Measurements from ENCODE around the gene RFX4. TPM values are rescaled to one million over a fixed set of nuclear protein-coding genes. Genes with fewer than 3 reads are reported as not detected.

The RFX4 gene
- total and polyA plus RNA-seq, 7 experiments from 2014 or later: not detected

- Histone ChIP-seq H3K4me3 (ENCODE audit: low read length) (no peak overlapping the region), H3K9me3 (ENCODE audit: control insufficient read depth in 2 of 3, low read length in 3 of 3) (no peaks in the 10 kb centered on the region), H3K27me3 (ENCODE audit: control insufficient read depth in 2 of 2, insufficient read depth in 2 of 2, low read length in 2 of 2) (no peaks in the 10 kb centered on the region), H3K27ac (ENCODE audit: low read depth, low read length) (no peak overlapping the region), H3K36me3 (ENCODE audit: control insufficient read depth in 2 of 3, insufficient read depth in 3 of 3, low read length in 3 of 3) (peaks cover 0 to 7% (median 0%) of the 10 kb centered on the region in 3 experiments), H3K4me1 (ENCODE audit: control insufficient read depth in 2 of 2, insufficient read depth in 2 of 2, low read length in 2 of 2) (peaks cover 4 to 19% of the 10 kb centered on the region in 2 donors)
- Mint-ChIP-seq H3K4me3 (no peak overlapping the region), H3K9me3 (no peaks in the 10 kb centered on the region), H3K27me3 (peaks cover 0 to 20% (median 0%) of the 10 kb centered on the region in 5 donors), H3K4me1 (peaks cover 24 to 57% (median 35%) of the 10 kb centered on the region in 7 donors), H3K36me3 (no peaks in the 10 kb centered on the region), H3K27ac (no peak overlapping the region)
- intact Hi-C loops (cut with micrococcal nuclease): loop anchor here (5.0 to 10.0 kb wide), 3 partner anchors 34 to 1667 kb away; partner anchors contain the start of genes PRDM4 (in 1 of the 2) and WASHC4 (in 1 of the 2)
- ATAC-seq (no peak), DNase-seq (no peak)
- ChIA-PET CTCF (no interaction called here), POLR2A (interaction anchor here (0.6 to 0.8 kb wide), 3 partner anchors 9 to 85 kb away, joined by 3 read pairs; no protein-coding TSS in a partner anchor)
Measured at GRCh38 chr12:106771425-106771824, 188.6 kb downstream of the RFX4 start.

- Mint-ChIP-seq H3K4me3 (peak overlapping the region; percentile 92 to 100 (median 97)), H3K27me3 (peaks cover 0 to 14% (median 0%) of the 10 kb centered on the region in 5 donors), H3K36me3 (peaks cover 0 to 4% (median 0%) of the 10 kb centered on the region in 5 donors), H3K27ac (peak overlapping the region; percentile 94 to 99 (median 97)), H3K9me3 (no peaks in the 10 kb centered on the region), H3K4me1 (peaks cover 22 to 52% (median 39%) of the 10 kb centered on the region in 7 donors)
- Histone ChIP-seq H3K27ac (ENCODE audit: low read depth, low read length) (peak overlapping the region; percentile 88), H3K4me3 (ENCODE audit: low read length) (peak overlapping the region; percentile 84), H3K9me3 (ENCODE audit: control insufficient read depth in 2 of 3, low read length in 3 of 3) (no peaks in the 10 kb centered on the region), H3K4me1 (ENCODE audit: control insufficient read depth in 2 of 2, insufficient read depth in 2 of 2, low read length in 2 of 2) (peaks cover 0 to 19% of the 10 kb centered on the region in 2 donors), H3K27me3 (ENCODE audit: control insufficient read depth in 2 of 2, insufficient read depth in 2 of 2, low read length in 2 of 2) (no peaks in the 10 kb centered on the region), H3K36me3 (ENCODE audit: control insufficient read depth in 2 of 3, insufficient read depth in 3 of 3, low read length in 3 of 3) (peaks cover 0 to 7% (median 0%) of the 10 kb centered on the region in 3 experiments)
- POLR2A ChIA-PET: interaction anchor here (0.5 to 1.7 kb wide), 4 partner anchors 11 to 25 kb away, joined by 3 to 6 read pairs (median 4); no protein-coding TSS in a partner anchor
- intact Hi-C loops (cut with micrococcal nuclease): loop anchor here (1.0 to 10.0 kb wide), 16 partner anchors 13 to 1669 kb away; partner anchors contain the start of genes CRY1 (in 2 of the 2), POLR3B (in 2 of the 2), PRDM4 (in 2 of the 2) and TCP11L2 (in 2 of the 2)
- CTCF ChIA-PET: interaction anchor here (1.2 to 1.9 kb wide), 2 partner anchors 10 to 68 kb away, joined by 3 to 4 read pairs; no protein-coding TSS in a partner anchor
- no peak for ATAC-seq
- no peak for DNase-seq
Measured at GRCh38 chr12:106773286-106774004, 190.6 kb downstream of the RFX4 start.

DNA sequence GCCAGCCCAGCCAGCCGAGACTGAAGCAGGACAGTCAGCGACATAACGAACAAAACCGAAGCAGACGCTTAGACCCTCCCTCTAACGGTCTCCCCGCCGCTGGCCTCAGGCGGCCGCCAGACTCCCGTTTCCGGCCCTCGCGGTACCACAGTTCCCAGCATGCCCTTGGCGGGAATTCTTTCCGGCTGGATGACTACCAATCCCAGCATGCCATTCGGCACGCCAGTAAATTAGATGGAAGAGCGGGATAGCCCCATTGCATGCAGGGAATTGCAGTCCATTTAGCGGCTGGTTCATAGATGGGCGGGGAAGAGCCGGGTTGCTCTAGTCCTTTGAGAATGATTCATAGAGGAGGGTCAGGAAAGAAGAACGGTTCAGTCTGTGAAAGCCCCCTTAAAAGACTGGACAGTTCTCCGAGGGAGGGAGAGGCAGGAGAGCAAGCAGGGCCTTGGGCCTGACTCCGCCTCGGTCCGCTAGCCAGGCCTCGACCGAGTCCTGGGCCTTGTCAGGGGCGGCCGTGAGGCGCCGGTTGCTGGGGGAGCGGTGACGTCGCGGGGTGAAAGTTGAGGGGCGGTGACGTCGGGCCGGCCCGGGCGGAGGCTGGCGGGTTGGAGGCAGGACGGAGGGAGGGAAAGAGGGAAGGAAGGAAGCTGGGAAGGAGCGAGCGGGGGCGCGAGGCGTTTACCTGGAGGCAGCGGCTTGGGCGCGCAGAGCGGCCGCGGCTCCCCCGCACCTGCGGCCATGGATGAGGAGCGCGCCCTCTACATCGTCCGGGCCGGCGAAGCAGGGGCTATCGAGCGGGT is 191.4 kb downstream of the RFX4 start, which contains the start of gene RIC8B:
Gene RIC8B (plus strand): TSS at position 678 of the 803 bp plus-strand sequence. CDS start 64 bp downstream, at position 742.
- ChIA-PET CTCF (interaction anchor here (1.9 kb wide), 1 partner anchor 67 kb away, joined by 4 read pairs; no protein-coding TSS in a partner anchor), POLR2A (interaction anchor here (1.6 kb wide), 1 partner anchor 9 kb away, joined by 4 read pairs; no protein-coding TSS in a partner anchor)
- Mint-ChIP-seq H3K36me3 (peaks cover 0 to 4% (median 0%) of the 10 kb centered on the region in 5 donors), H3K27ac (peak within 1 kb of the TSS; percentile 94 to 99 (median 97)), H3K4me3 (peak within 1 kb of the TSS; percentile 92 to 100 (median 97)), H3K9me3 (no peaks in the 10 kb centered on the region), H3K4me1 (peaks cover 22 to 49% (median 39%) of the 10 kb centered on the region in 7 donors), H3K27me3 (peaks cover 0 to 7% (median 0%) of the 10 kb centered on the region in 5 donors)
- peaks cover 0 to 19% of the 10 kb centered on the region in 2 donors for H3K4me1 ChIP-seq (ENCODE audit: control insufficient read depth in 2 of 2, insufficient read depth in 2 of 2, low read length in 2 of 2)
- peaks cover 0 to 7% (median 0%) of the 10 kb centered on the region in 3 experiments for H3K36me3 ChIP-seq (ENCODE audit: control insufficient read depth in 2 of 3, insufficient read depth in 3 of 3, low read length in 3 of 3)
- intact Hi-C loops (cut with micrococcal nuclease): loop anchor here (1.0 to 10.0 kb wide), 16 partner anchors 13 to 1669 kb away; partner anchors contain the start of genes CRY1 (in 2 of the 2), POLR3B (in 2 of the 2), PRDM4 (in 2 of the 2) and TCP11L2 (in 2 of the 2)
- H3K9me3 ChIP-seq (ENCODE audit: control insufficient read depth in 2 of 3, low read length in 3 of 3): no peaks in the 10 kb centered on the region
- H3K27ac ChIP-seq (ENCODE audit: low read depth, low read length): peak within 1 kb of the TSS; percentile 88
- no peaks in the 10 kb centered on the region for H3K27me3 ChIP-seq (ENCODE audit: control insufficient read depth in 2 of 2, insufficient read depth in 2 of 2, low read length in 2 of 2)
- DNase-seq (peak; percentile 63 to 84 (median 70)), ATAC-seq (peak; percentile 91)
- peak within 1 kb of the TSS; percentile 84 for H3K4me3 ChIP-seq (ENCODE audit: low read length)

- H3K27ac ChIP-seq (ENCODE audit: low read depth, low read length): peak overlapping the region; percentile 88
- H3K4me1 ChIP-seq (ENCODE audit: control insufficient read depth in 2 of 2, insufficient read depth in 2 of 2, low read length in 2 of 2): peaks cover 0 to 19% of the 10 kb centered on the region in 2 donors
- Mint-ChIP-seq H3K27ac (peak overlapping the region; percentile 94 to 99 (median 97)), H3K4me1 (peaks cover 22 to 46% (median 43%) of the 10 kb centered on the region in 7 donors), H3K9me3 (no peaks in the 10 kb centered on the region), H3K36me3 (peaks cover 0 to 4% (median 0%) of the 10 kb centered on the region in 5 donors), H3K27me3 (no peaks in the 10 kb centered on the region), H3K4me3 (peak overlapping the region; percentile 92 to 100 (median 97))
- ChIA-PET CTCF (interaction anchor here (0.6 to 0.8 kb wide), 2 partner anchors 169 to 283 kb away, joined by 3 read pairs; no protein-coding TSS in a partner anchor), POLR2A (interaction anchor here (0.5 to 1.6 kb wide), 4 partner anchors 9 to 1859 kb away, joined by 4 read pairs; partner anchors contain the start of gene SELPLG)
- intact Hi-C loops (cut with micrococcal nuclease): loop anchor here (1.0 to 10.0 kb wide), 16 partner anchors 14 to 1670 kb away; partner anchors contain the start of genes CRY1 (in 2 of the 2), POLR3B (in 2 of the 2), PRDM4 (in 2 of the 2) and TCP11L2 (in 2 of the 2)
- H3K4me3 ChIP-seq (ENCODE audit: low read length): peak overlapping the region; percentile 84
- no peaks in the 10 kb centered on the region for H3K27me3 ChIP-seq (ENCODE audit: control insufficient read depth in 2 of 2, insufficient read depth in 2 of 2, low read length in 2 of 2)
- DNase-seq: peak in 5 of 9 donors; percentile 13 to 32 (median 21)
- peaks cover 0 to 7% (median 0%) of the 10 kb centered on the region in 3 experiments for H3K36me3 ChIP-seq (ENCODE audit: control insufficient read depth in 2 of 3, insufficient read depth in 3 of 3, low read length in 3 of 3)
- H3K9me3 ChIP-seq (ENCODE audit: control insufficient read depth in 2 of 3, low read length in 3 of 3): no peaks in the 10 kb centered on the region
- ATAC-seq: no peak
Measured at GRCh38 chr12:106774808-106775524, 192.2 kb downstream of the RFX4 start.

DNA sequence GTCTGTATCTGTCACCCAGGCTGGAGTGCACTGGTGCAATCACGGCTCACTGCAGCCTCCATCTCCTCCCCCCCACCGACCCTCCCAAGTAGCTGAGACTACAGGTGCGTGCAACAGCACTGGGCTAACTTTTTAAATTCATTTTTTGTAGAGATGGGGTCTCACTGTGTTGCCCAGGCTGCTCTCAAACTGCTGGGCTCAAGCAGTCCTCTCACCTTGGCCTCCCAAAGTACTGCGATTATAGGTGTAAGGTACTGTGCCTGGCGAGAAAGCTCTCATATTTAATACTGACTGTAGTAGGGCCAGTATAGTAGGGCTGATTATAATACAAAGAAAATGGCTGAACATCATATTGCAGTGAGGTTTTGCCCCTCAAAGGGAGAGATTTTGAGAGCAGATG is 194.1 kb downstream of the RFX4 start:
- CTCF ChIA-PET: interaction anchor here (0.6 kb wide), 1 partner anchor 183 kb away, joined by 4 read pairs; no protein-coding TSS in a partner anchor
- Histone ChIP-seq H3K27me3 (ENCODE audit: control insufficient read depth in 2 of 2, insufficient read depth in 2 of 2, low read length in 2 of 2) (no peaks in the 10 kb centered on the region), H3K4me3 (ENCODE audit: low read length) (no peak overlapping the region), H3K27ac (ENCODE audit: low read depth, low read length) (no peak overlapping the region), H3K36me3 (ENCODE audit: control insufficient read depth in 2 of 3, insufficient read depth in 3 of 3, low read length in 3 of 3) (peaks cover 0 to 7% (median 0%) of the 10 kb centered on the region in 3 experiments), H3K4me1 (ENCODE audit: control insufficient read depth in 2 of 2, insufficient read depth in 2 of 2, low read length in 2 of 2) (peaks cover 0 to 19% of the 10 kb centered on the region in 2 donors), H3K9me3 (ENCODE audit: control insufficient read depth in 2 of 3, low read length in 3 of 3) (no peaks in the 10 kb centered on the region)
- no peak for ATAC-seq
- Mint-ChIP-seq H3K36me3 (peaks cover 0 to 5% (median 0%) of the 10 kb centered on the region in 5 donors), H3K27me3 (no peaks in the 10 kb centered on the region), H3K4me3 (peak overlapping the region in 2 of 10 donors; percentile 14 to 20), H3K9me3 (no peaks in the 10 kb centered on the region), H3K4me1 (peaks cover 22 to 58% (median 45%) of the 10 kb centered on the region in 7 donors), H3K27ac (peak overlapping the region in 1 of 9 donors; percentile 32)
- DNase-seq: no peak
- intact Hi-C loops (cut with micrococcal nuclease): loop anchor here (10.0 kb wide), 2 partner anchors 988 to 1672 kb away; partner anchors contain the start of genes PRDM4 (in 1 of the 2) and WASHC4 (in 1 of the 2)
- POLR2A ChIA-PET: interaction anchor here (0.7 to 1.3 kb wide), 2 partner anchors 346 to 420 kb away, joined by 3 read pairs; partner anchors contain the start of gene POLR3B
